Lower leg skin (tissue), 3 donors: ENCODE measurements around the gene COIL.

ENCODE experiments used
- POLR2A ChIP-seq, 2 donors: fragments of 450-650 bp; IDR thresholded peaks; one replicate each; pipeline ENCODE4 v1.6.1; 2016 to 2017; ENCODE audit warnings: antibody characterized with exemption in 2 of 2, mild to moderate bottlenecking in 1 of 2, moderate library complexity in 1 of 2
- TF ChIP-seq, protein P1 (sequence below), 3 donors: fragments of 450-650 bp; IDR thresholded peaks; one replicate each; pipeline ENCODE4 v1.5.1; 2016; ENCODE audit warnings: antibody characterized with exemption in 3 of 3, mild to moderate bottlenecking in 3 of 3, moderate library complexity in 2 of 3

DNA sequence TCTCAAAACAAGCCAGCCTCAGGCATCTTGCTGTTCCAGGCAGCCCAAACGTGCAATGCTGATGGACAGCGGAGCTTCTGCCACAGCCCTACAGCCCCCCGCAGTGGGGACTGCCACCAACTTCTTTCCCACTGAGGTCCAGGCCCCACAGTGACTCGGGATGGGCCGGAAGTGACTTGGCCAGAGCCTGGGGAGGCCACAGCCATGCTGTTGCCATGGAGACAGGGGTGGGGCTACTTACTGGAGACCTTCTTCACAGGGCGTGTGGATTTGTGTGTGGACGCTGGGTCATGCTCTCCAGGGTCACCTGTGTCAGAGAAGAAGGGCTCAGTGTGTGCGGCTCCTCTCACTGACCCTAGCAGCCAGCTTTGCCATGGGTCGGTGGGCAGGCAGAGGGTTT is 62.0 kb downstream of the COIL start:
- TF ChIP-seq POLR2A (IDR thresholded peaks at IDR 0.05) = no peak
- TF ChIP-seq, protein P1, sequence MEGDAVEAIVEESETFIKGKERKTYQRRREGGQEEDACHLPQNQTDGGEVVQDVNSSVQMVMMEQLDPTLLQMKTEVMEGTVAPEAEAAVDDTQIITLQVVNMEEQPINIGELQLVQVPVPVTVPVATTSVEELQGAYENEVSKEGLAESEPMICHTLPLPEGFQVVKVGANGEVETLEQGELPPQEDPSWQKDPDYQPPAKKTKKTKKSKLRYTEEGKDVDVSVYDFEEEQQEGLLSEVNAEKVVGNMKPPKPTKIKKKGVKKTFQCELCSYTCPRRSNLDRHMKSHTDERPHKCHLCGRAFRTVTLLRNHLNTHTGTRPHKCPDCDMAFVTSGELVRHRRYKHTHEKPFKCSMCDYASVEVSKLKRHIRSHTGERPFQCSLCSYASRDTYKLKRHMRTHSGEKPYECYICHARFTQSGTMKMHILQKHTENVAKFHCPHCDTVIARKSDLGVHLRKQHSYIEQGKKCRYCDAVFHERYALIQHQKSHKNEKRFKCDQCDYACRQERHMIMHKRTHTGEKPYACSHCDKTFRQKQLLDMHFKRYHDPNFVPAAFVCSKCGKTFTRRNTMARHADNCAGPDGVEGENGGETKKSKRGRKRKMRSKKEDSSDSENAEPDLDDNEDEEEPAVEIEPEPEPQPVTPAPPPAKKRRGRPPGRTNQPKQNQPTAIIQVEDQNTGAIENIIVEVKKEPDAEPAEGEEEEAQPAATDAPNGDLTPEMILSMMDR (IDR thresholded peaks at IDR 0.05) = no peak
